ENCODE data around the gene TES.
"Not testable (repeated sequence)": the region's sequence is repeated elsewhere in the genome, so short reads cannot be mapped to it uniquely, and the experiment has no call there.

The TES gene

DNA sequence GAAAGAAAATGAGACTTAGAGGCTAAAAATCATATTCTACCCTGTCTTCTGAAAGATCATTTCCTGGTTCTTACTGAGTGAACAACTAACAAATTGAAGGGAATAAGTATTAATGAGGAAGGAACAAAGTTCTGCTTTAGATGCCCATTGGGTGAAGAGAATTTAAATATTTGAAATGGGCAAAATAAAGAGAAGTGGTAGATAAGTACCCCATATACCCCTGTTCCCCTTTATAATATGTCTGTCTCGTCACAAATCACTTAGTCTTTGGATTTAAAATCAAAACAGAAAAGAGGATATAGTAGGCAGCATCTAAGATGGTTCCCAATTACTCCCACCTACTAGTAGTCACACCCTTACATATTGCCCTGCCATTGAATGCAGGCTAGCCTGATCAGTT is 13.2 kb downstream of the TES start:
- DNase-seq (ENCODE audit: low read depth): no peak

DNA sequence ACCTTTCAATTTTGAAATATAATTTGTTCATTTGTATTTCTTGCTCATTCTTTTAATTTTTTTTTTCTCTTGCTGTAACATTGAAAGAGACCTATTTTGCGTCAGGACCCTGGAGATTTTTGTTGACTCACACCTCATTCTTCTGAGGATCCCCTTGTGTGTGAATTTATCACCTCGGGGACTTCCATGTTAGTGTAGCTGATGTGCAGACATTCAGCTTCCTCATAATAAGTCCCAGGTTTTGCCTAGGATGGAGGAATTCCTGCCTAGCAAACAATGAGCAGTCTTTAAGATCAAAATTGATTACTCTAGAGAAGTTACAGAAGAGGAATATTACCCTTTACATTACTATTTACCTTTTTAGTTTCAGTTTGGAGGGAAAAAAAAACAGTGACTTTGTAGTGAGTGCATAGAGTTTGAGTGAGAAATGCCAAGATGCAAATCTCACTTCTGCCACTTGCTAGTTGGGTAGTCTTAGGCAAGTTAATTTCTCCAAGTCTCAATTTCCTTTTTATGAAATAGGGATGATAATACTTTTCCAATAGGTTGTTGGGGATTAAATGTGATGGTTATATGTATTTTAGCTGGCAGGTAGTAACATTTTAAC is 14.3 kb downstream of the TES start:
- no peak for DNase-seq (ENCODE audit: low read depth)

DNA sequence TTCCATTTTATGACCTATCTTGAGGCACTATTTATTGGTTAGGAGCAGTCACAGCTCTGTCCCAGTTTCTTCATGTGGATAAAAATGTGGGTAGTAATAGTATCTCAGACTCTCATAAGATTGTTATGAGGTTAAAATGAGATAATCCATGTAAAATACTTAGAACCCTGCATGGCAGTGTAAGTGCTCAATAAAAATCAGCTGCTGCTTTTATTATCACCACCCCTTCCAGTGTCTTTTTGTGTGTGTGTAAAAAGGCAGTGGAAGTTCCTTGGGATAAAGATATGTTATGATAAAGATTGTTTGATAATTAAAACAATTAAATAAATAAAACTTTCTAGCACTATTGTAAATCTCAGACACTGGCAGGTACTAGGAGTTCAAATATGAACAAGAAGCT is 15.5 kb downstream of the TES start:
- no peak for DNase-seq (ENCODE audit: low read depth)

DNA sequence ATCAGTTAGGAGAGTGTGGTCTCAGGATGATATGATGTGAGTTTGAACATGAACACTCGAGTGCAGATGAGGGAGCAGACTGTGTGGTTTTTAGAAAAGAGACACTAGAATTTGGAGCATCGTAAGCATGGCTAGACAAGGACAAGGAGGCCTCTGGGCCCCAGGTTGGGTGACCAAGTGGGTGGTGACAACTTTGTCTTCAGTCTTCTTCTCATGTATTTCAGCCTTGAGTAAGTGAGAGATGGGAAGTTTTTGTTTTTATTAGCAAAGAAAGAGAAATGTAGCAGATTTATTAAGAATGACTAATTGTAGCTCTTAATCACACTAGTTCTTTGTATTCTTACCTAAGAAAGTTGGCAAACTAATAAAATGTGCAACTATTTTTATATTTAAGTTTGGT is 16.3 kb downstream of the TES start:
- no peak for DNase-seq (ENCODE audit: low read depth)

DNA sequence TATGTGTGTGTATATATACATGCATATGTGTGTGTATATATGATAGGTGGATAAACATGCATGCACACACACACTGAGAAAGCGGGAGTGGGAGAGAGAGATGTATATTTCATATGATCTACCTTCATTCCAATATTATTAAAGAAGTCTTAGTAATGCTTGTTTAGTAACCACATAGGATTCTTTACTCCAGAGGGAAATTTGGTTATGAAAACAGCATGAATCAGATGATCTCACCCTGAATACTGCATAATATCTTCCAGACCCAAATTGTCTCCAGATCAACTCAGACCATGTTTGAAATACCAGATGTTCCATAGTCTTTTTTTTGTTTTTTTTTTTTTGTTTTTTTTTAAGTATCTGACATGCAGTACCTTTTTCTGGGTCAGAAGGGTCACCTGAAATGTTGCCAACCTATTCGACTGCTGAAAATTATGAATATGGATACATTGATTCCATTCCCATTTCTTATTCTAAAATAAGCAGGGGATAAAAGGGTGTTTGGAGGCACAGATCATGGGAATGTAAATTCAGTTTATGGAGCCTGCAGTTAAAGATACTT is 17.4 kb downstream of the TES start:
- no peak for DNase-seq (ENCODE audit: low read depth)

DNA sequence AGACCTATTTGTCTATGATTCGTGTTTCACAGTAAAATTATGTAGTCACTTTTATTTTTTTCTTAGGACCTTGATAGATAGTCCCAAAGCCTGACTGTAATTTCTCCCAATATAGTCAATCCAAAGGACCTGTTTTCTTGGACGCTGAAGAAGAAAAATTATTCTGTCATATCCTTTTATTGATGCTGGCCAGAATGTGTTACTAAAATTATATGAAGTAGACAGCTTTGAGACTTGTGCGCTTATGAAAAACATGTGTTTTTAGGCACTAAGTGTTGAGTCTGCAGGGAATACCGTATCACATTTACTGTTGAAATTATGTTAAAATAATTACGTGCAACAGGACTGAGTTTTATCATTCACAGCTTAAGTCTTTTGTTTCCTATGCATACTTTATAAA is 17.9 kb downstream of the TES start:
- DNase-seq (ENCODE audit: low read depth): no peak

DNA sequence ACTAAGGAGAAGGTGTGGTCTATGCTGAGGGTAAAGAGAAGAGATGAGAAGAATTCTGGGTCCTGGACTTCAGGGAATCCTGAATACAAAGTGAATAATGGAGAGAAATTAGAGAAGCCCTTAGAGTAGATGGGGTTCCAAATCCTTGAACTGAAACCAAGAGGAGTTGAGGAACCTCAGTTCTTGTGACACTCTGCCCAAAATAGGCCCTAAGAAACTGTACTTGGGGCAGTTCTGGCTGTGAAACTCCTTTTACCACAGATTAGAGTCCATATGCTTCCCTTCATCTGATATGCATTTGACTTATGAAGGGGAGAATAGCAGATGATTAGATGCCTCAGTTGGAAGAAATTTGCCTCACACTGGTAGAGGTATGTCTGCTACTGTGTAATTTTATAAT is 19.0 kb downstream of the TES start:
- DNase-seq (ENCODE audit: low read depth): no peak

DNA sequence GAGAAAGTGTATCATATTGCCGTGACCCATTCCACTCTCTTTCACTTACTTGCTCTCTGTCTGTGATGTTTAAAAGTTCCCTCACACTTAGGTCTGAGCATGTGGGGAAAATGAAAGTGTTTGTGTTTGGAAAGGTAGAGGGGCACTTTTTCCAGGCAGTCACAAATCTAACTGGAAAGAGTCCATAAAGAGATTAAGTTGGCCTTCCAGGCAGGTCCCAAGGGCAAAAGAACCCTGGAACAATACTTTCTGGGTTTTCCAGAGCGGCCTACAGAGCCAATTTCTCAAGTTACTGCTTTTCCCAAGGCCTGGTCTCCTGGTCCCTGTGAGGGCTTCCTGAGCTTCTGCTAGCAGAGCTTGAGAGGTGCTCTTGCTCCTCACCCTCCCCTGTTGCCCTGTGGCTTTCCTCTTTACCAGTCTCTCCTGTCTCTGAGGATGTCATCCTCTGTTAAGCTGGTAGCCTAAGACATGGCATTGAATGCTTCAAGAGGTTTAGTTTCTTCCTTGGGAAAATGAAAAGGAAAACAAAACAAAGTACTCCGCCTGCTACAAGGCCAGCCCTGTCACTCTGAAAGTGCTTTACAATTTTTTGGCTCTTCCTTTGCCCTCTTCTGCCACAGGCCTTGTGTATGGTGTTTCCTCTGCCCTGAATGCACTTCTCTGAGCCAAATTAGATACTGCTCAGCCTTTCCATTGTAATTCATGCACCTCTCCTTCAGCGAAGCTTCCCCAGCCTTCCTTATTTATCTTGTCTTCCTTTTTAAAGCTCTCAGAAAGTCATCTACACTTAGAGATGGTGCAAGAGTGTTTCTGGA is 20.1 kb downstream of the TES start:
- no peak for DNase-seq (ENCODE audit: low read depth)

DNA sequence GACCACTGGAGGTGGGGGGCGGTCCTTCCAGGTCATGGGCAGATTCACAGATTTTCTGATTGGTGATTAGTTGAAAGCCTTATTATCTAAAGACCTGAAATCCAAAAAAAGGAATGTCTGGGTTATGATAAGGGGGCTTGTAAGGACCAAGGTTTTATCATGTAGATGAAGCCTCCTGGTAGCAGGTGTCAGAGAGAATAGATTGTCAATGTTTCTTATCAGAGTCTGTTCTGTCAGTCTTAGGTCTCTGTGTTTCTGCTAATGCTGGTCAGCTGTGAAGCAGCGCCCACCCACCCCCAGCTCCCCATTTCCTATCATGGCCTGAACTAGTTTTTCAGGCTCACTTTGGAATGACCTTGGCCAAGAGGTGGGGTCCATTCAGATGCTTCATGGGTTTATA is 21.2 kb downstream of the TES start:
- no peak for DNase-seq (ENCODE audit: low read depth)

DNA sequence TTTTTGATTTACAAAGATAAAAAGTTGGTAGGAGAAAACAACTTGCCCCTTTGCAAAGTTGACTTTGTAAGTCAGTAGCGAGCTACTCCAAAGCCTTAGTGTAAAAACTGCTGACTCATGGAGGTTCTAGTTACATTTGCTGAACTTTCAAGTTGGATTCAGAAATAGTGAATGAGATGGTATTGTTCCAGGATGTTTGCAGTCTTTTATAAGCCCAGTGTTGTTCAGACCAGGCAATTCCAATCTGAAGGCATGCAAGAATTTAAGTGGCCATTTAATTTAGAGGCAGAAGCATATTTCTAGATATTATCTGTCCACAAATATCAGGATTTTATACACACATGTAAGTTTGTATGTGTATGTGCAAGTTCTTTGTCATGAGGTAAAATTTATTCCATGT is 21.6 kb downstream of the TES start:
- DNase-seq (ENCODE audit: low read depth): no peak

DNA sequence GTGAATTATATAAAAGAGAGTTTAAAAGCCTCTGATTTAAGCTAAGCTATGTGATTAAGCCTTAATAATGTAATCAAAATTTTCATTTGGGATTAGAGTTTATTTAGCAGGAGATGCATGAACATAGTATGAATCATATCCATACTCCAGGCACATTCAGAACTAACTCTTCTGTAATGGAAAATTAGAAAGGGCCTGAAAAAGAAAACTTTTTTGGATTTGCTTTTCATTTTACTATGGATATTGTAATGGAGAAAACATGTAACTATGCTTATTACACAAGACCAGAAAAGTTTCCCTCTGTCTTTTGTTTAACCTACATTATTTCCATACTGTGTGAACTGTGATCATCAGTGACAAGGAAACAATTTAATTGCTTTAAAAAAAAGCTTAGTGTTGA is 22.0 kb downstream of the TES start:
- DNase-seq (ENCODE audit: low read depth): no peak

DNA sequence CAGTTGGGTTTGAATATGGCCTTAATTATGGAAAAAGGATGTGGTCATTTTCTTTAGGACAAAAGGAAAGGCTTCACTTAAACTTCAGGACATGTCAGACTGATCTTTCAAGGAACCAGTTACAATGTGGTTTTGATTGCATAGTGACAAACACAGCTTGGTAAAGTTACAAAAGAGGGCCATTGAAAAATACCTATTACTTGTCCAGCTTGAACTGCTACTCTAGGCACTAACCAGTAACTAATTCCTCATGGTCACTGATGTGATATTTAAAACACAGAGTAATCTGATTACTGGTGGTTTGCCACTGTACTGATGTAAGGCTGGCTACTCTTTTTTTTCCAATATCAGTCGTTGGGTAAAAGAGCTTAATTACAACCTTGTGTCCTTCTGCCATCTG is 22.6 kb downstream of the TES start:
- no peak for DNase-seq (ENCODE audit: low read depth)

DNA sequence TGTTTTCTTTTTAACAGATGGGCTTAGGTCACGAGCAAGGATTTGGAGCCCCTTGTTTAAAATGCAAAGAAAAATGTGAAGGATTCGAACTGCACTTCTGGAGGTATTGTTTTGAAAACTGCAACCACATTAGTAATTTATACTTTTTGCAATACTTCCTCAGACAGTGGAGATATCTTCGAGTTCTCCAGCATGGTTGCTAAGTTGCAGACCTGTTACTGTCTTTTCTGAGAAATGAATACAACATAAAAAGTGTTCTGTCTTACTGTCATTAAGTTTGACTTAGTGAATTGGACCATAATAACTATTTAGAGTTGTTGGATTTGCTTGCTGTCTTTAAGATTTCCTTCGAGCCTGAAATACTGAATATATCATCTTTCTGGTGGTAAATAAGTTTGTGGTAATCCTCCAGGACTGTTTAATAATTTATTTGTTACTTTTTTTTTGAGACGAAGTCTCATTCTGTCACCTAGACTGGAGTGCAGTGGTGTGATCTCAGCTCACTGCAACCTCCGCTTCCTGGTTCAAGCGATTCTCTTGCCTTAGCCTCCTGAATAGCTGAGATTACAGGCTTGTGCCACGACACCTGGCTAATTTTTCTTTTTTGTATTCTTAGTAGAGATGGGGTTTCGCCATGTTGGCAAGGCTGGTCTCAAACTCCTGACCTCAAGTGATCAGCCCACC is 24.3 kb downstream of the TES start:
- DNase-seq (ENCODE audit: low read depth): no peak

DNA sequence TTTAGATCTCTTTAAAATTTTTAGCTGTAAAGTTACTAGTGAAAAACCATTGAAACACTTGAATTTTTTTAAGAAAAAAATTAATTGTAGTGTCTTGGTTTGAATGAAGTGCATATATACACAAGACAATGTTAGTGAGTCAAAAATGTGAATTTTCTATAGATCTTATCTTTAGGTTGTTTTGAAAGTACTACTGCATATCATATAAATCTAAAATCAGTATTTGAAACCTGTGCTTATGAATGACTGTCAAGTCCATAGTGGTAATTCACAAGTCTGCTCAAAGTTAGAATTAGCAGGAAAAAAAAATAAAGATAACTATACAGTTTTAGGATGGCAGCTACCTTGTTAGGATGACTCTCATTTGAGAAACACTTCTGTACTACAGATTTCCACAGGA is 25.0 kb downstream of the TES start:
- DNase-seq (ENCODE audit: low read depth): no peak

DNA sequence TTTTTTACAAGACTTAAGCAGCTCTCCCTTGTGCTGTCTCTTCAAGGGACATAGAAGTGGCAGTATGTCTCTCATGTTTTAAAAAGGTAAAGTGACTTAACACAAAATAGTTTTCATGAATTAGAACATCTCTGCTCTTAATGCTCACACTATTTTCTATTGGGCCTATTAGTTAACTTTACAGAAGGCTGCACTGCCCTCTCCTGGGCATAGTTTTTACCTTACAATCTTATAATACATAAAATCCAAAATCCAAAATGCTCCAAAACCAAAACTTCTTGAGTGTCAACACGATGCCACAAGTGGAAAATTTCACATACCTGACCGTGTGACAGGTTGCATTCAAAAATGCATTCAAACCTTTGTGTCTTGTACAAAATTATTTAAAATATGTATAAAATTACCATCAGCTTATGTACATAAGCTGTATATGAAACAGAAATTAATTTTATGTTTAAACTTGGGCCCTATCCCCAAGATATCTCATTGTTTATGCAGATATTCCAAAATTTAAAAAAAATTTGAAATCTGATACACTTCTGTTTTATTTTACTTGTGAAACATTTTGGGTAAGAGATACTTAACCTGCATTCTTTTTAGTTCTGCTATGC is 25.8 kb downstream of the TES start:
- DNase-seq (ENCODE audit: low read depth): peak; percentile 51

DNA sequence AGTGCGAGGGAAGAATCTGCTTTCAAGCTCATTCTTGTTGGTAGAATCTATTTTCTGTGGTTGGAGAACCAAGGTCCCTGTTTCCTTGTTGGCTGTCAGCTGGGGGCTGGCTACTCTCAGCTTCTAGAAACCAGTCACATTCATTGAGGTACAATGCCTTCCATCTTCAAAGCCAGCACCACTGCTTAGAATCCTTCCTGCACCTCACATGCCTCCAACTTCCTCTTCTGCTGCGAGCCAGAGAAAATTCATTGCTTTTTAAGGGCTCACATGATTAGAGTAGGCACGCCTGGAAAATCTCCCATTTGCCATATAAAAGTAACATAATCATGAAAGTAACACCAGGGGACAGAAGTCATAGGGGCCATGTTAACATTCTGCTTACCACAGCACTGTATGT is 28.7 kb downstream of the TES start:
- no peak for DNase-seq (ENCODE audit: low read depth)

DNA sequence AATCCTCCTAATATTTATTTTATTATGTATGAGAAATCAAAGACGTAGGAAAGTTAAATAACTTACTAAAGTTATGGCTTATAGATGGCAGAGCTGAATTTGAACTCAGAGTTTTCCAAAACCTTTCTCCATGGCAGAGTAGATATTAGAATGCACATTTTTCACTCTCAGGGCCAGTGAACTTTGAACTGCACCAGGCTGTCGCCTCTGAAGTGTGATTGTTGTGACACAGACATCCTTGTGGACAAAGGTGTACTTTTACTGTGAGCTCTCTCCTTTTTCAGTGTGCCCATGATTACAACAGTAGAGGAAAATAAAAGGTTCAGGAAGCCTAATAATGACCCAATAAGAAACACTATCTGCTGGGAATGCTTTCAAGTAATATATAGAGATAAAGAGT is 29.1 kb downstream of the TES start:
- DNase-seq (ENCODE audit: low read depth): no peak

DNA sequence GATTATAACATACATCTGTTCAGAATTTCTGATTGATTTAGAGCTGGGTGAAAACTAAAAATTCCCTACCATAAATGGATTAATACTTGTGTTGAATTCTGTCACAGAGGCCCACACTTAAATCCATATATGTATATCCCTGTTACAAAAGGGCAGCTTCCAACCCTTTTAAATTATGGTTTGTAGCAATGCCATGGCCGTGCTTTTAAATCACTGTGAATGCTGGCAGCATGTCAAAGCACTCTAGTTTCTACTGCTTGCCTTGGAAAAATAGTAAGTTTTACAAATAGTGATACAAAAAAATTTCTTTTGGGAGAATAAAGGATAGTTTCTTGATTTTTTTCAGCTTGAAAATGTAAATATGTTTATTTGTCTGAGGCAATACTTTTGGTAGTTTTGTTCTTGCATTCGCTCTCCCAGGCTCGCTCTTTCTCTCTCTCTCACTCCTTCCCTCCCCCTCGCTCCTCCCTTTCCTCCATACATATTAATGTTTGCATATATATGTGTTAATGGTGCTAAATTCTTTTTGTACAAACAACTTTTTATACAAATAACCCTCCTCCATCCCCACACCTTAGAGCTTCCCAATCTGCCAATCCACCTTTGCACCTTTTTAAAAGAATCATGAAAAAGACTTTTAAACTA is 29.8 kb downstream of the TES start:
- DNase-seq (ENCODE audit: low read depth): no peak

DNA sequence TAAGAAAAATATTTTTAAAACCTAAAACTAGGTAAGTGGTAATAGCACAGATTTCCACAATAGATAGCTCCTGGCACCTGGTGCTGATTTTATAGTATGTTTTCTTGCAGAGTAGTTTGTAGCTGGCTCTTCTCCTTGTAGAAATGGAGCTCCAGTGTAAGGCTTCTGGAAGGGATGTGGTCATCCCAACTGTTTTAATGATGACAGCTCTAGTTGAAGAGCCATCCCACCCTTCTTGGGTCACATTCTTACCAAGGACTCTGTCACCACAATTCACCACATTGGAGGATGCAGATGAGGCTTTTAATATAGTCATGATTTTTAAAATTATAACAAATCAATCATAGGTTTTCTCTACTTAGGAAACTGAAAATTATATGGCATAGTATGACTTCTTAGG is 31.0 kb downstream of the TES start:
- DNase-seq (ENCODE audit: low read depth): no peak

DNA sequence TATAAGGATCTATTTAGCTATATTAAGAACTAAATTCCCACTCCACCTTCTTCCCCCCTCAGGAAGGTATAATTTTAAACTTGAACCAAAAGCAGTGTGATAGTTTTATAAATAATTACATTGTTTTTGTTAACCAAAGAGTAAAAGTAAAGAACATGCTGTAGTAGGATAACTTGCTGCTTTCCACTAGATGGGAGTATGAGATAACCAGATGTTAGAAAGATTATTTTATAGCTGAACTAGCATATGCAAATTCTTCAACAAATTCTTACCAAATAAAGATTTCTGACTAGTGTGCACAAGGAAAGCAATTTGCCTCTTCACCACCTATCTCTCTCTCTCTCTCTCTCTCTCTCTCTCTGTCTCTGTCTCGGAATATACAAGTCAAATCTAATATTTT is 31.8 kb downstream of the TES start:
- no peak for DNase-seq (ENCODE audit: low read depth)

DNA sequence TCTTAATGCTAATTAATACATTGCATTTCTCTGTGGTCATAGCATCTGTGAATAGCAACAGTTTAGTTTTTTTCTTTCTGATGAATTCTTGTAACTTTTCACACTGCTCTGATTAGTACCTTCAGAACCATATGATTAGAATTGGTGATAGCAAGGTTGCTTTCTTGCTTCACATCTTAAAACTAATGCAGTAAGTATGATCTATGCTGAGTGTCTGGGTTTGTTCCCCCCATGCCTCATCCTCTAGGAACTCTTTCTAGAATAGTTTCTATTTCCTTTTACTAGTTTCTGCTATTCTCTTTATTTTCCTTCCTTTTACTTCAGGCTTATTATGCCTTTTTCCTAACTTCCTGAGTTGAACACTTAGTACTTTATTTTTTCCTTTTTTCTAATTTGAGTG is 32.4 kb downstream of the TES start:
- DNase-seq (ENCODE audit: low read depth): no peak

DNA sequence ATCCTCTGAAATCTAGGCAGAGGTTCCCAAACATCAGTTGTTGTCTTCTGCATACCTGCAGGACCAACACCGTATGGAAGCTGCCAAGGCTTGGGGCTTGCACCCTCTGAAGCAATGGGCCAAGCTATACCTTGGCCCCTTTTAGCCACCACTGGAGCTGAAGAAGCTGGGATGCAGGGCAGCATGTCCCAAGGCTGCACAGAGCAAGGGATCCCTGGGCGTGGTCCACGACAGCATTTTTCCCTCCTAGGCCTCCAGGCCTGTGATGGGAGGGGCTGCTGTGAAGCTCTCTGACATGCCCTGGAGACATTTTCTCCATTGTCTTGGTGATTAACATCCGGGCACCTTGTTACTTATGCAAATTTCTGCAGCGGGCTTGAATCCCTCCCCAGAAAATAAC is 34.5 kb downstream of the TES start:
- not testable (repeated sequence) for DNase-seq (ENCODE audit: low read depth)

All from activated T-cell treated with anti-CD3 and anti-CD28 coated beads for 1 hour (primary cell).